HEK293 (cell line): ENCODE results near the gene LEUTX.
"Not testable (repeated sequence)": the region's sequence is repeated elsewhere in the genome, so short reads cannot be mapped to it uniquely, and the experiment has no call there.

Experiments
- CTCF ChIA-PET: fragments of 350-600 bp; formaldehyde crosslinking; extraction: SDS; loops from one replicate; lab custom pipeline; 2021; ENCODE audit warnings: antibody characterized with exemption; lab: Yijun Ruan, JAX
- POLR2A ChIA-PET: fragments of 300-600 bp; formaldehyde crosslinking; extraction: SDS; loops from one replicate; lab custom pipeline; 2020; ENCODE audit warnings: antibody characterized with exemption, inconsistent platforms; lab: Yijun Ruan, JAX
- H3K27ac ChIP-seq: fragments of 200-500 bp; sonication (Bioruptor generic); 2 replicates; pipeline ENCODE4 v1.5.1; 2014; ENCODE audit warnings: low read depth, low read length, control low read depth, inconsistent platforms; ENCODE audit errors: extremely low read depth
- H3K36me3 ChIP-seq, 2 experiments: fragments of 200-500 bp in 1 of 2; sonication (Bioruptor generic) in 1 of 2; 1 replicate in 1 of 2; 2 replicates in 1 of 2; pipeline ENCODE4 v1.5.1; 2014 to 2017; ENCODE audit warnings: inconsistent platforms in 2 of 2, low read length in 2 of 2; ENCODE audit not compliant: control insufficient read depth in 2 of 2, insufficient read depth in 1 of 2
- H3K4me1 ChIP-seq: fragments of 200-500 bp; sonication (Bioruptor generic); 2 replicates; pipeline ENCODE4 v1.5.1; 2014; ENCODE audit warnings: mild to moderate bottlenecking, low read length, inconsistent platforms; ENCODE audit not compliant: control insufficient read depth, insufficient read depth
- H3K4me3 ChIP-seq: 2 replicates; pipeline ENCODE4 v1.5.1; 2011; ENCODE audit warnings: low read depth, mild to moderate bottlenecking, control low read depth, low read length, moderate library complexity
- H3K9me3 ChIP-seq: fragments of 200-500 bp; sonication (Bioruptor generic); 2 replicates; pipeline ENCODE4 v1.5.1; 2014; ENCODE audit warnings: low read depth, low read length, inconsistent platforms; ENCODE audit not compliant: control insufficient read depth, insufficient read depth
- FEZF1 ChIP-seq: fragments of 450-650 bp; formaldehyde crosslinking; IDR thresholded peaks from 2 replicates; pipeline ENCODE4 v1.5.1; 2016; ENCODE audit warnings: missing biosample characterization, missing genetic modification characterization
- GLI2 ChIP-seq: fragments of 450-650 bp; formaldehyde crosslinking; IDR thresholded peaks from 2 replicates; pipeline ENCODE4; 2017; ENCODE audit warnings: missing biosample characterization, missing genetic modification characterization, low read depth, borderline replicate concordance
- KLF7 ChIP-seq: fragments of 450-650 bp; formaldehyde crosslinking; IDR thresholded peaks from 2 replicates; pipeline ENCODE4 v1.5.1; 2016; ENCODE audit warnings: missing biosample characterization, missing genetic modification characterization, borderline replicate concordance
- RBAK ChIP-seq: fragments of 450-650 bp; formaldehyde crosslinking; IDR thresholded peaks from 2 replicates; pipeline ENCODE4 v1.5.1; 2016; ENCODE audit warnings: missing biosample characterization, missing genetic modification characterization
- ZBTB21 ChIP-seq: fragments of 450-650 bp; formaldehyde crosslinking; IDR thresholded peaks from 2 replicates; pipeline ENCODE4 v1.5.1; 2017; ENCODE audit warnings: missing biosample characterization, missing genetic modification characterization
- ZBTB8A ChIP-seq: fragments of 450-650 bp; formaldehyde crosslinking; IDR thresholded peaks from 2 replicates; pipeline ENCODE4 v1.5.1; 2016; ENCODE audit warnings: missing biosample characterization, missing genetic modification characterization
- ZFP37 ChIP-seq: fragments of 450-650 bp; formaldehyde crosslinking; IDR thresholded peaks from 2 replicates; pipeline ENCODE4 v1.5.1; 2016; ENCODE audit warnings: missing biosample characterization, missing genetic modification characterization
- ZNF140 ChIP-seq: fragments of 450-650 bp; formaldehyde crosslinking; IDR thresholded peaks from 2 replicates; pipeline ENCODE4 v1.5.1; 2016; ENCODE audit warnings: missing biosample characterization, missing genetic modification characterization
- ZNF175 ChIP-seq: fragments of 450-650 bp; formaldehyde crosslinking; IDR thresholded peaks from 2 replicates; pipeline ENCODE4 v1.5.1; 2016; ENCODE audit warnings: missing biosample characterization, missing genetic modification characterization
- ZNF19 ChIP-seq: fragments of 450-650 bp; formaldehyde crosslinking; IDR thresholded peaks from 2 replicates; pipeline ENCODE4; 2016; ENCODE audit warnings: missing biosample characterization, missing genetic modification characterization, low read depth
- ZNF2 ChIP-seq: fragments of 450-650 bp; formaldehyde crosslinking; IDR thresholded peaks from 2 replicates; pipeline ENCODE4 v1.5.1; 2016; ENCODE audit warnings: missing biosample characterization, missing genetic modification characterization
- ZNF221 ChIP-seq: fragments of 450-650 bp; formaldehyde crosslinking; IDR thresholded peaks from 2 replicates; pipeline ENCODE4 v1.5.1; 2017; ENCODE audit warnings: missing biosample characterization, missing genetic modification characterization, borderline replicate concordance
- ZNF223 ChIP-seq: fragments of 450-650 bp; formaldehyde crosslinking; IDR thresholded peaks from 2 replicates; pipeline ENCODE4 v1.5.1; 2016; ENCODE audit warnings: missing biosample characterization, missing genetic modification characterization
- ZNF248 ChIP-seq: fragments of 450-650 bp; formaldehyde crosslinking; IDR thresholded peaks from 2 replicates; pipeline ENCODE4 v1.5.1; 2017; ENCODE audit warnings: missing biosample characterization, missing genetic modification characterization
- ZNF292 ChIP-seq: fragments of 450-650 bp; formaldehyde crosslinking; IDR thresholded peaks from 2 replicates; pipeline ENCODE4 v1.5.1; 2016; ENCODE audit warnings: low read depth, missing biosample characterization, missing genetic modification characterization, borderline replicate concordance
- ZNF311 ChIP-seq: fragments of 450-650 bp; formaldehyde crosslinking; IDR thresholded peaks from 2 replicates; pipeline ENCODE4 v1.5.1; 2017; ENCODE audit warnings: missing biosample characterization, missing genetic modification characterization, borderline replicate concordance
- ZNF350 ChIP-seq: fragments of 450-650 bp; formaldehyde crosslinking; IDR thresholded peaks from 2 replicates; pipeline ENCODE4 v1.5.0; 2017; ENCODE audit warnings: missing biosample characterization, mild to moderate bottlenecking, missing genetic modification characterization
- ZNF362 ChIP-seq: fragments of 450-650 bp; formaldehyde crosslinking; IDR thresholded peaks from 2 replicates; pipeline ENCODE4 v1.5.1; 2016; ENCODE audit warnings: missing biosample characterization, missing genetic modification characterization
- ZNF404 ChIP-seq: fragments of 450-650 bp; formaldehyde crosslinking; IDR thresholded peaks from 2 replicates; pipeline ENCODE4 v1.5.1; 2017; ENCODE audit warnings: missing biosample characterization, missing genetic modification characterization
- ZNF426 ChIP-seq: fragments of 450-650 bp; formaldehyde crosslinking; IDR thresholded peaks from 2 replicates; pipeline ENCODE4 v1.5.1; 2017; ENCODE audit warnings: missing biosample characterization, missing genetic modification characterization, mild to moderate bottlenecking, inconsistent platforms, moderate library complexity
- ZNF433 ChIP-seq: fragments of 450-650 bp; formaldehyde crosslinking; IDR thresholded peaks from 2 replicates; pipeline ENCODE4 v1.5.1; 2016; ENCODE audit warnings: missing biosample characterization, missing genetic modification characterization, low read depth
- ZNF514 ChIP-seq: fragments of 450-650 bp; formaldehyde crosslinking; IDR thresholded peaks from 2 replicates; pipeline ENCODE4 v1.5.1; 2016; ENCODE audit warnings: missing biosample characterization, missing genetic modification characterization
- ZNF518A ChIP-seq: fragments of 450-650 bp; formaldehyde crosslinking; conservative IDR thresholded peaks from 2 replicates; pipeline ENCODE4 v1.5.1; 2016; ENCODE audit warnings: low read depth, missing biosample characterization, missing genetic modification characterization
- ZNF530 ChIP-seq: fragments of 450-650 bp; formaldehyde crosslinking; IDR thresholded peaks from 2 replicates; pipeline ENCODE4 v1.5.1; 2016; ENCODE audit warnings: low read depth, missing biosample characterization, missing genetic modification characterization
- ZNF558 ChIP-seq: fragments of 450-650 bp; formaldehyde crosslinking; IDR thresholded peaks from 2 replicates; pipeline ENCODE4 v1.5.1; 2016; ENCODE audit warnings: missing biosample characterization, missing genetic modification characterization
- ZNF560 ChIP-seq: fragments of 450-650 bp; formaldehyde crosslinking; IDR thresholded peaks from 2 replicates; pipeline ENCODE4 v1.5.1; 2017; ENCODE audit warnings: missing biosample characterization, missing genetic modification characterization, borderline replicate concordance
- ZNF585B ChIP-seq: fragments of 450-650 bp; formaldehyde crosslinking; IDR thresholded peaks from 2 replicates; pipeline ENCODE4 v1.5.1; 2016; ENCODE audit warnings: missing biosample characterization, missing genetic modification characterization
- ZNF639 ChIP-seq: fragments of 450-650 bp; formaldehyde crosslinking; IDR thresholded peaks from 2 replicates; pipeline ENCODE4 v1.5.1; 2016; ENCODE audit warnings: missing biosample characterization, missing genetic modification characterization
- ZNF654 ChIP-seq: fragments of 450-650 bp; formaldehyde crosslinking; IDR thresholded peaks from 2 replicates; pipeline ENCODE4 v1.5.1; 2016; ENCODE audit warnings: low read depth, missing biosample characterization, missing genetic modification characterization
- ZNF791 ChIP-seq: fragments of 450-650 bp; formaldehyde crosslinking; IDR thresholded peaks from 2 replicates; pipeline ENCODE4 v1.5.1; 2016; ENCODE audit warnings: missing biosample characterization, missing genetic modification characterization
- ZXDB ChIP-seq: fragments of 450-650 bp; formaldehyde crosslinking; IDR thresholded peaks from 2 replicates; pipeline ENCODE4 v1.5.1; 2016; ENCODE audit warnings: missing biosample characterization, missing genetic modification characterization

The LEUTX gene

GRCh38 chr19:39813264-39813993 lies 34.8 kb downstream of the LEUTX start (continued):
- TF ChIP-seq ZNF175 = no peak
- no peak for TF ChIP-seq KLF7 (tag by site-specific recombination)
- TF ChIP-seq ZNF350 = no peak
- TF ChIP-seq RBAK (tag by site-specific recombination) = no peak
- no peak for TF ChIP-seq ZNF140
- no peak for TF ChIP-seq ZNF248 (tag by site-specific recombination)
- TF ChIP-seq FEZF1 (tag by site-specific recombination) = no peak
- no peak for TF ChIP-seq ZNF2
- no peak for TF ChIP-seq ZNF223 (tag by site-specific recombination)
- no peak for TF ChIP-seq ZNF362
- no peak for TF ChIP-seq ZNF585B (tag by site-specific recombination)
- TF ChIP-seq ZNF311 (tag by site-specific recombination) = no peak

- H3K27ac ChIP-seq, H3K4me3 ChIP-seq, H3K9me3 ChIP-seq: not testable (repeated sequence)
- ChIA-PET POLR2A (interaction anchor here (1.3 to 2.3 kb wide), 2 partner anchors 19 to 22 kb away, joined by 3 to 16 read pairs; partner anchors contain the start of gene DYRK1B), CTCF (interaction anchor here (1.2 to 3.1 kb wide), 4 partner anchors 21 to 49 kb away, joined by 3 to 11 read pairs (median 8); no protein-coding TSS in a partner anchor)
- peaks cover 4 to 40% of the 10 kb centered on the region in 2 experiments for H3K36me3 ChIP-seq
- peaks cover 11% of the 10 kb centered on the region for H3K4me1 ChIP-seq
- peak; percentile 48; the same call in 1 of the 2 replicates for TF ChIP-seq ZFP37 (tag by site-specific recombination)
- TF ChIP-seq ZBTB21 (tag by site-specific recombination) = peak; percentile 69
- TF ChIP-seq ZBTB8A (tag by site-specific recombination) = peak; percentile 66
- TF ChIP-seq ZNF433 (tag by site-specific recombination) = peak; percentile 92
- TF ChIP-seq ZNF560 (tag by site-specific recombination) = peak; percentile 99
- TF ChIP-seq ZNF558 (tag by site-specific recombination) = peak; percentile 80; the same call in 1 of the 2 replicates
- TF ChIP-seq ZNF791 (tag by site-specific recombination) = peak; percentile 81
- TF ChIP-seq ZNF221 (tag by site-specific recombination) = peak; percentile 49; the same call in 1 of the 2 replicates
- peak; percentile 91; the same call in 1 of the 2 replicates for TF ChIP-seq ZNF292
- peak; percentile 62; the same call in 1 of the 2 replicates for TF ChIP-seq GLI2 (tag by site-specific recombination)
- TF ChIP-seq ZXDB (tag by site-specific recombination) = peak; percentile 62; the same call in 1 of the 2 replicates
- peak; percentile 90 for TF ChIP-seq ZNF140
- peak; percentile 67 for TF ChIP-seq ZNF639 (tag by site-specific recombination)
- peak; percentile 96 for TF ChIP-seq ZNF518A (tag by site-specific recombination)
- TF ChIP-seq ZNF530 = peak; percentile 84; the same call in 1 of the 2 replicates
- peak; percentile 87; the same call in 1 of the 2 replicates for TF ChIP-seq ZNF19 (tag by site-specific recombination)
- peak; percentile 96 for TF ChIP-seq ZNF404 (tag by site-specific recombination)
- peak; percentile 50 for TF ChIP-seq ZNF654 (tag by site-specific recombination)
- TF ChIP-seq ZNF514 = peak; percentile 67; the same call in 1 of the 2 replicates
- peak; percentile 86 for TF ChIP-seq RBAK (tag by site-specific recombination)
- peak; percentile 90 for TF ChIP-seq ZNF426
Measured at GRCh38 chr19:39814111-39814510, 35.5 kb downstream of the LEUTX start.
